Kidney tubule cell (primary cell): ENCODE data around the gene CCNDBP1.

ENCODE experiments used
- DNase-seq: peaks from one replicate; pipeline ENCODE4 v3.0.0-alpha.2; 2018; ENCODE audit warnings: low spot score

CCNDBP1 gene

DNA sequence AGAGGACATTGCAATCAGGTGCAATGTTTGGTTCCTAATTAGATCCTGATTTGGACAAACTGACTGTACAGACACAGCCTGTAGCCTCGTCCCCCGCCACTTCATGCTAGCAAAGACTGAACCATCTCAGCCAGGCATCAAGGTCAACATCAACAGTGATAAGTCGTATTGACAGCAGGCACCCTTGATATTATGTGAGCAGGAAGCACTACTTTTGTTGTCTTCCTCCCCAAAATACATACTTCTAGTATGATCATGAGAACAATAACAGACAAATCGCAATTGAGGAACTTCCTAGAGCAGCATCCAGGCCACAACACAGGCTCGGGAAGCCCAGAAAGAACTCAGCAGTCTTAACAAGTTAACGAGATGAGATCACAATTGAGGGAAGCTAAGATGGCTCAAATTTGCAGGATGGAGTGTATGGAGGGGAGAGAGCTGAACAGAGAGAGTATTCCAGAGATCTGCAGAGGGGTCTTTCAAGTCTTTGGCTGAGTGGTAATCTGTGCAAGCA lies 61.1 kb downstream of the CCNDBP1 start:
- no peak for DNase-seq
